HG03280 (cell line): ENCODE data around the gene CELSR2.
"Not testable (repeated sequence)": the region's sequence is repeated elsewhere in the genome, so short reads cannot be mapped to it uniquely, and the experiment has no call there.

Experiments used
- ATAC-seq: cut with Tn5 transposase; IDR thresholded peaks from one replicate; pipeline ENCODE4 v1.9.1; 2021; ENCODE audit warnings: mild to moderate bottlenecking, moderate library complexity; ENCODE audit not compliant: unreplicated experiment

Gene CELSR2

DNA sequence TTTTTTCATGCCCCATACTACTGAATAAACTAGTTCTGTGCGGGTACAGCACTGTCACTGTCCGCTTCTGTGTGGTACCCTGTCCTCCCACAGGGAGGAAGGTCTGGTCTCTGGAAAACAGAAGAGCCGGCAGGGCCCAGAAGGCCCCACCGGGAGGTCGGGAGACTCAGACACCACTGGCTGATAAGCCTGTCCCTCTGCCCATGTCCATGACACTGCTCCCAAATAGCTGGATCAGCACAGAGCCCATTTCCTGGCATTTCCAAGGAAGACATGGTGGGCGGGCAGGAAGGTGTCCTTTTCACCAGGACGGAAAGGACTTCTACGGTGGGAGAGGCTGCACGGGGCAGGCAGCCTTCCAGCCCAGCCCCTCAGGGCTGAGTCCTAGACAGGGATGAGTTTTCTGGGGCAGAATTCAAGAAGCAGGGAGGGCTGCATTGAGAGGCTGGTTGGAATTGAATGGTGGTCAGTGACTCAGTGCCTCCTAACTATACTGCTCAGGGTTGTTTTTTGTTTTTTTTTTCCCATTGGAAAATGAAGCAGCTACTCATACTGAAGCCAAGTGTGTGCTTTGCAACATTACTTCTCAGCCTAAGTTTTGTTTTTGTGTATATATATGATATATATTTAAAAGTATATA is 26.5 kb downstream of the CELSR2 start:
- ATAC-seq = no peak

DNA sequence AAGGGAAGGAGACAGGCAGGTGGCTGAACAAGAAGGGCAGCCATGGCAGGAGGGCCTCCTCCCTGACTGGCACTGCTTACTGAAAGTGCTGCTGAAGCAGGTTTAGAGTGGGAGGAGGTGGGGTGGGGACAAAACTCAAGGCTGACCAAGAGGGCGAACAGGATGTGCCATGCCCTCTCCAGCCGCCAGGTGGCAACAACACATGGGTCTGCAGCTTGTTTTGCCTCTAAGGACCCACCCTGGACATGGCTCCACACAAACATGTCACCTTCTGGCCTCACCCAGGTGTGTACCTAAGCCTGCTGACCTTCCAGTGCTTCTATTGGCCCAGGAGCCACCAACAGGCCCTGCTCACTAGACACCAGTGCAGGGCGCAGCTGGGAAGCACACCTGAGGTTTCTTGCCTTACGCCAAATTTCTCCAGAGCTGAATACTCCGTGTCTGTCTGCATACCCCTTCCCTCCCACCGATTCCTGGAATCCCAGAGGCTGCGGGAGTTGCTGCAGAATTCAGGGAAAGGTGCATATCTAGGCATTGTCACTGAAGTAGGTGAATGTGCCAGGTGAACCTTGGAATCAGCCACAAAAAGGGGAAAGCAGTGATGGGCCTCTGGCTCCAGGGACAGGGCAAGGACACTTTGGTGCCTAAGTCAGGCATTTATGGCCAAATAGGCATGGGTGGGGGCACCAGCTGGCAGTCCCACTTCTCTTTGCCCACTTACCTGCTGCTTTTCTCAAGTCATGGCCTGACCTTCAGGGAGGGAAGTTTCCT is 28.3 kb downstream of the CELSR2 start:
- peak; percentile 89 for ATAC-seq

DNA sequence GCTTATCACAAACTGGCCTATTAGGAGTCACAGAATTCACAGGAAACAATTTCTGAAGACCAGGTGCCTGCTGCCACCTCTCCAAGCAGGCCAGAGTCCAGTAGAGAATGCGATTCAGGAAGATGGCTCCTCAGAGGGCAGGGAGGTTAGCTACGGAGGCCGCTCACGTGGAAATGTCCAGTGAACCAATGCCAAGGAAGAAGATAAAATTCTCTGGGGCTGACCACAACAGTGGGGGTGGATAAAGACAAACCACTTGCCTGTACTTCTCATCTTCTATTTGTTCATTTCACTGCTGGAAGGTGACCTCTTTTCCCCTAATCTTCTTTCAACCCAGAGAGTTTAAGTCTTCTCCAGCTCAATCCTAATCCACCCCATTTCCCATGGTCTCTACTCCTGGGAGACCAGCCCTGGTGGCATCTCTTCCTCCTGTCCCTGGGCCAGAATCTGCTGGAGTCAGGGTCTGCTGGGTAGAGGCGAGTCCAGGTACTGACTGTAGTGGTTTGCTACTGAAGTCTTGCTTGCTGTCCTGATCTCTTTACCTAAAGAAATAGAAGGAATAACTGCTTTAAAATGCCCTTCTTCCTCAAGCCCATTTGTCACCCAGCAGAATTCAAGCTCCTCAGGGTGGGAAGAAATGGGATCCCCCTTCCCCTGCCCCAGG is 30.4 kb downstream of the CELSR2 start:
- no peak for ATAC-seq

DNA sequence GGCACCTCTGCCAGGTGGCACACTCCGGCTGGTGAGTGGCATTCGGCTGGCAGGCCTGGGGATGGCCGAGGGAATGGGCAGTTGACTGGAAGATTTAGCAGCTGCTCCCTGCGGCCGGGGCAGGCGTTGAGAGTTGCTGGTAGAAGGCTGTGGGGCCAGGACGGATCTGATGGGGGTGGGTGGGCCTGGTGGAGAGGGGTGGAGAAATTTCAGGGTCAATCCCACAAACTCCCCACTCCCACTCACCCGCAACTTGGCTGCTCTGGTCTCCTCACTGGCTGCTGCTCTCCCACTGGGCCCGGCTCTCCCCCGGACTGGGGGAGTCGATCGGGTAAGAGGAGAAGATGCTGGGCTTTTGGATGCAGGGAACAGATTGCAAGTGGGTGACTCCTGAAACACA is 31.5 kb downstream of the CELSR2 start:
- no peak for ATAC-seq

DNA sequence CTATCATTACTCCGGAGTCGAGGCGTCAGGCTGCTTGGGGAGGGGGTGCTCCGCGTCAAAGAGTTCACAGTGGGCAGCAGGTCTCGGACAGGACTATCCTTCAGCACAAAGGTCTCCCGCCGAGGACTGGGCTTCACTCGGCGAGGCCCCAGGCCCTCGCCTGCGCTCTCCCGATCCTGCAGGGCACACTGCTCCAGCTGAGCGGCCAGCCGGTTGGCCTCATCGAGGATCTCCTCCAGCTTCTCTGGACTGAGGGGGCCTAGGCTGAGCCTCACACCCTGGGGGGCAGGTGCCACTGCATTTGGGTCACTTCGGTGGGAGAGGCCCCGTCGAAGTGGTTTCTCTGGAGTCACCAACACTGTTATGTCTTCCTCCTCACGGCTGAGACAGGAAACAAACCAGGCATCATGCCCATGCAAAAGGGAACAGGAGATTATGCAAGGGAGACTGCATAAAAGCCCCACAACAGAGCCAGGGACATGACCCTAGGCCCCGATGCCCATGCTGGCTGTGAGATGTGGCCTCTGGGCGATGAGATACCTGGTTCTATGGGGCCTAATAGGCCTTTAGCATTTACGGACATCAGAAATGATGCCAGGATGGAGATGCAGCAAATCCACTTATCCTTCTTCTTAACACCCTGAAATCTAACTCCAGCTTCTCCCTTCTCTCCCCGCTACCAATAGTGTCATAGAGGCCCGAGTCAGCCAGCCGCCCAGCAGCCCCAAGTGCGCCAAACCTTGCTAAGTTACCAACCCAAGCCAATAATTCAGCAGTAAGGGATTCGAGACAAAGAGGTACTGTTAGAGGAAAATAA is 32.5 kb downstream of the CELSR2 start:
- no peak for ATAC-seq

DNA sequence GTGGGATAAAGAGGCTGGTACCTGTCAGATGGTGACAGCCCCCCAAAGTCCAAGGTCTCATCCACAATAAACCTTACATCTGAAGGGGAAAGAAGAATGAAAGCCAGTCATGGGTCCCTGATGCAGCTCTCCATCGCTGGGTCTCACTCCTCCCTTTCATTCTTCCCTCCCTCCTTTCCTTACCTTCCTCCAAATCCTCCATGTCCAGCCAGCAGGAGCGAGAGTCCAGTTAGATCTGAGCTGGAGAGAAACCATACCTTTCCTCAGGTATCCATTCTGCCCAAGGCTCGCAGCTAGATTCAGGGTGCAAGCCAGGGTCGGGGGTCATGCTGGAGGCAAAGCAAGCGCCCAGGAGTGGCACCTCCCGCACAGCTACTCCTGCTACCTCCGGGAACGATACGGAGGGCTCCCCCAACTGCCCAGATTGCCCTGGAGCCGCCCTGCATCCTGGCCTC is 33.2 kb downstream of the CELSR2 start:
- ATAC-seq = no peak

DNA sequence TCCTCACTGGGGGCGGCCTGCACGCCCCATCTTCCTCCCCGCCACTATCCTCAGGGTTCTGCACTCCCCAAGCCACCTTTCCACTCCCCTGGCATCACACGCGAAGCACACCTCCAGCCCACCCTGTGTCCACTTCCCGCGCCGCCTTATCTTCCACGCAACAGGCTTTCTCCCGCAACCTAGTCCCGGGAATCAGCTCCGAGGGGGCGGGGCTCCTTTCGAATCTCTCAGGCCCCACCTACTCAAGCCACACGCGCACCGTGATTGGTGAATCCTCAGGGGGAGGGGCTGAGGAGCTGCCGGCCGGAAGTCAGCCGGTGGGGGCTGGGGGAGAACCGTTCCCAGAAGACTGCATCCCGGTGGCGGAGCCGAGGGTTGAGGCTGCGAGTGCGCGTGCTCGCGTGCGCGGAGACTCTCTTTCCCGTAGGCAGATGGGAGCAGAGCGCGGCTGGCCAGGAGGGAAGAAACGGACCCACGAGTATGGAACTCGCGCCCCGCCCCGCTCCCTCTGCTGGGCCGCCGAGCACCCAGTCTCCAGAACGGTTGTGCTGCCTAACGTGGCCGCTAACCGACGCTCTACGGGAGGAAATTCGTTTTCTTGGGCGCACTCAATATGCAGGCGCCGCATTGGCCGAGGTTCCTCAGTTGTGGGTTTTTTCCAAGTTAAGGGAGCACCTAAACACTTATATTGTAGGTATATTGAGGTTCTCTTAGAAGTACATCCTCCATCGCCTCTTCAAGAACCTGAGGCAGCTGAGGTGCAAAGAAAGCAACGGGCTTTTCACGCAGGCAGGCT is 33.8 kb downstream of the CELSR2 start, which contains the start of gene PSRC1:
Gene PSRC1, minus strand, starts transcription at position 194 of the 796 bp plus-strand sequence.
- ATAC-seq = peak; percentile 94

DNA sequence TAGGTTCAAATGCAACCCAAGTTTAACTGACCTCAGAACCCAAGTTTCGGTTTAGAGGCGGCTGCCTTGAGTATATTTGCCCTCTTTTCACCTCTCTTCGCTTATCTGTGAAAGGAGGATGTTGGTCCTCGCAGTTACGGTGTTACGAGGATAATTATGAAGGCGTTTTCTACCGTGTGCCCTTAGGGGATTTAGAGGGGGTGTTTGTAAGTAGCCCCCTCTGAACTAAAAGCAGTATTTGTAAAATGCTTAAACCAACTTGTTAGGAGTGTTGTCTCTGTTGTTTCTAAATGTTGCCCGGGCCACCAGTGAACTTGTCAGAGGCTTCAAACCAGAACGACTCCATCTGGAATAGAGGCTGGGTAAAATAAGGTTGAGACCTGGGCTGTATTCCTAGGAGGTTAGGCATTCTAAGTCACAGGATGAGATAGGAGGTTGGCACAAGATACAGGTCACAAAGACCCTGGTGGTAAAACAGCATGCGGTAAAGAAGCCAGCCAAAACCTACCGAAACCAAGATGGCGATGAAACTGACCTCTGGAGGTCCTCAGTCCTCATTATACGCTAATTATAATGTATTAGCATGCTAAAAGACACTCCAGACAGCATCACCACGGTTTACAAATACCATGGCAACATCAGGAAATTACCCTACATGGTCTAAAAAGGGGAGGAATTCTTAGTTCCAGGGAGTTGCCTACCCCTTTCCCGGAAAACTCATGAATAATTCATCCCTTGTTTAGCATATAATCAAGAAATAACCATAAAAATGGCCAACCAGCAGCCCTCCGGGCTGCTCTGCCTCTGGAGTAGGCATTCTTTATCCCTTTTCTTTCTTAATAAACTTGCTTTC is 34.6 kb downstream of the CELSR2 start:
- no peak for ATAC-seq

DNA sequence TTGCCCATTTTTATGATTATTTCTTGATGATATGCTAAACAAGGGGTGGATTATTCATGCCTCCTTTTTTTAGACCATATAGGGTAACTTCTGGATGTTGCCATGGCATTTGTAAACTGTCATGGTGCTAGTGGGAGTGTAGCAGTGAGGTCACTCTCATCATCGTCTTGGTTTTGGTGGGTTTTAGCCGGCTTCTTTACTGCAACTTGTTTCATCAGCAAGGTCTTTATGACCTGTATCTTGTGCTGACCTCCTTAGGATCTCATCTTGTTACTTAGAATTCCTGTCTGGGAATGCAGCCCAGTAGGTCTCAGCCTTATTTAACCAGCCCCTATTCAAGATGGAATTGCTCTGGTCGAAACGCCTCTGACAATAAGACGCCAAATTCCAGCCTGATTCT is 37.4 kb downstream of the CELSR2 start:
- not testable (repeated sequence) for ATAC-seq

DNA sequence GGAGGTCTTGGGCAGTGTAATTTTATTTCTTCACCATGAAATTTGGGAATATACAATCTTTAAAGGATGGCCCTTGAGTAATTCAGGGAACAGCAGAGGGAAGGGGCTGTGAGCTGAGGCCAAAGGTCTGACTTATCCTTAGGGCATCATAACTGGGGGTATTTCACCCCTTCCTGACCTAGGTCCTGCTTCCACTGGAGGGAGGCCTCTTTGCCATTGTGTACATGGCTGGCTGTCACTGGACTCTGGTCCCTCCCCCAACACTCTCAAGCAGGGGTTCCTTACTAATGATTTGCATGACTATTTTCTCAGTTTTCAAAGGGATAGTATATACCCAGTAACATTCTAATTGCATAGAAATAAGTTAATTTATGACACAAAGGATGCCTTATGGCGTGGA is 40.8 kb downstream of the CELSR2 start:
- ATAC-seq = no peak

DNA sequence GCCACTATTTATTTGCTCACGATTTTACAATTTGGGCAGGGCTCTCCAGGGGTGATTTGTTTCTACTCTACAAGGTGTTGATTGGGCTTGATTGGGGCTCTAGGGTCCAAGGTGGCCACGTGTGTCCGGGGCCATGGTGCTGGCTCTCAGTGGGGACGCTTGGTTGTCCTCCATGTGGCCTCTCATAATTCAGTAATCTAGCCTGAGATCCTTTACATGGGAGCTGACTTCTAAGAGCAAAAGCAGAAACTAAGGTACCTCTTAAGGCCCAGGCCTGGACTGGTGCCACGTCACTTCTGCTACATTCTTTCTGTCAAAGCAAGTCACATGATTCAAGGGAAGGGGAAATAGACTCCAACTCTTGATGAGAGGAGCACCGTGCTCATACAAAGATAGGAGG is 41.7 kb downstream of the CELSR2 start:
- ATAC-seq = no peak

DNA sequence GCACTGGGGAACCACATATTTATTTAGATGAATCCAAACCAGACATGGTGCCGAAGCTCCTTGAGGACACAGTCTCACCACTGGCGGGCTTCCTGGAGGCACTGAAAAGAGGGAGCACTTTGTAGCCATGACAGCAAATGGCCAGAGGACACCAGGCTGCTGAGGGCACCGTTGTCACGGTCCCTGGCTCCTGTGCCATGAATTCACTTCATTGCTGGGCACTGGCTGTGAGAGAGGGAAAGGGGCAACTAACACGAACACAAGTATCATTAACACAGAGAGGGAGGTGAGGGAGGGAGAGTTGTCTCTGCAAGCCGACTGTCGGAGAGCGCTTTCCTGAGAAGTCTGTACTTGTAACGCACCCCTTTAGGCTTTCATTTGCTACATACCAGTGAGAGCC is 43.0 kb downstream of the CELSR2 start:
- no peak for ATAC-seq

DNA sequence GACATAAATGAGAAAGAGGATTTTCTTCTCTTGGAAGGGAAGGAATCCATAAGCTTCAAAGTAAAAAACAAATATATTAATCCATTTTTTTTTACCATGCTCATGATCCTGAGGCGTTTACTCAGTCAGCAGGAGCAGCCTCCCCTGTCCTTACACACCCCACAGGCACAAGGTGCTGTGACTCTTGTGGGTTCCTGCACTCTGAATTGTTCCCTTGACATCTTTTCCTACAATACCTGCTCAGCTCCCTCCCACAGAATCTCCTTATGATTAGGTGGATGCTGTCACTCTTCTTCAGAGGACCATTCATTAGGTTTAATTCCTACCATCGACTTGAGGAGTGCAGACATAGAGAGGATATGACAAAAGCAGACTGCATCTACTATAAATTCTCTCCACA is 43.7 kb downstream of the CELSR2 start:
- no peak for ATAC-seq

DNA sequence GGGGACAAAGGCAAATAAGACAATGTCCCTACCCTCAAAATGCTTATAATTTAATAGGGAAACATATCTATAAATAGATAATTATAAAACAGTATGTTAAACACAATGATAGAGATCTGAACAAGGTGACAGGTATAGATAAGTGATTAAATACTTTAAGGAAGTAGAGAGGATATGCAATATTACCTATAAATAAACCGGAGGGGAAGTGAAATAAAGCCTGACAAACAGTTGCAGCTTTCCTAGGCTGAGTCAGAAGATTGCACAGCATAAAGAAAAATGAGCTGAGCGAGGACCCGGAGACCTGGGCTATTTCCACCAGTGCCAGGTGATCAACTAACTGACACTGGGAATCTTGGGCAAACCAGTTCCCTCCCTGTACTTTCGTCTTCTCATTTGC is 45.1 kb downstream of the CELSR2 start:
- ATAC-seq = no peak

DNA sequence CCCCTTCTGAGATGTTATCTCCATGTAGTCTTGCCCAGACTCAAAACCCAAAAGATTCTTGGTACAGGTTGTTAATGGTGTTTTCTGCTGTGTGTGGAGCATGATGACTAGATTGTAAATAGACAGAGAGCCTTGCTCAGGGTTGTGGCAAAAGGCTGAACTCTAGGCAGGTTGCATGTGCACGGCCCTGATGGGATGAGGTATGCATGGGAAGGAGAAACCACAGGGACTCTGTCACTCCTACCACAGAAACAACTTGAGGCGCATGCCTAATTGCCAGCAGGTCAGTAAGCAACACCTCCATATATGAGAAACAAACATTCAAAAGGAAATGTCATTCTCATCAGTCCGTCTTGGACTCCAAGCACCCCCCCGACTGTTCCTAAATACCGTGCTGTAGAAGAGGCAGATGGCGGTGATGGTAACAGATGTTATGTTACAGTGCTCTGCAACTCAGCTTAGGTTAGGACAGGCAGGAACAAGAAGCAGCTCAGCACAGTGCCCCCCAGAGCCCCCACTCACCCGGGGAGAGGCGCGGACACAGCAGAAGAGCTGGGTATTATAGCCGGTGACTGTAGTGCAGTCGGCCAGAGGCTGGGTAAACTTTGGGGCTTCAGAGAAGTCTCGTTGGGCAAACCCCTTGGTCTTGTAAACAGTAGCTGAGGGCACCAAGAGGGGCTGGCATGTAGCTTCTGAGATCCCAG is 46.5 kb downstream of the CELSR2 start:
- no peak for ATAC-seq

DNA sequence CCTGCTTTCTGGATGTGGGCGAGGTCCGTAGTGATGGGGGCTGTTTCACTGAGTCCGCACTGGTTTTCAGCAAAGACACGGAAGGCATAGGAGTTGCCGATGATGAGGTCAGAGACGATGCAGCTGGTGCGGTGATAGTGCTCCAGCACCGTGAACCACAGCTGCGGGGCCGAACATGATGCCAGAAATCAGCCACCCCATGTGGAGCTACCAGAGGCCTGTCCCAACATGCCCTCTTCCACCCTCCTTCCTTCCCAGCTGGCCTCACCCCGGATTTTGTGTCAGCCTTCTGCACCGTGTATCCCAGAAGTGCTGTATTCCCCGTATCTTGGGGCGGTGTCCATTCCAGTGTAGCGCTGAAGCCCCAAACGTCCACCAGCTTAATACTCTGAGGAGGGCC is 47.4 kb downstream of the CELSR2 start:
- ATAC-seq = no peak

DNA sequence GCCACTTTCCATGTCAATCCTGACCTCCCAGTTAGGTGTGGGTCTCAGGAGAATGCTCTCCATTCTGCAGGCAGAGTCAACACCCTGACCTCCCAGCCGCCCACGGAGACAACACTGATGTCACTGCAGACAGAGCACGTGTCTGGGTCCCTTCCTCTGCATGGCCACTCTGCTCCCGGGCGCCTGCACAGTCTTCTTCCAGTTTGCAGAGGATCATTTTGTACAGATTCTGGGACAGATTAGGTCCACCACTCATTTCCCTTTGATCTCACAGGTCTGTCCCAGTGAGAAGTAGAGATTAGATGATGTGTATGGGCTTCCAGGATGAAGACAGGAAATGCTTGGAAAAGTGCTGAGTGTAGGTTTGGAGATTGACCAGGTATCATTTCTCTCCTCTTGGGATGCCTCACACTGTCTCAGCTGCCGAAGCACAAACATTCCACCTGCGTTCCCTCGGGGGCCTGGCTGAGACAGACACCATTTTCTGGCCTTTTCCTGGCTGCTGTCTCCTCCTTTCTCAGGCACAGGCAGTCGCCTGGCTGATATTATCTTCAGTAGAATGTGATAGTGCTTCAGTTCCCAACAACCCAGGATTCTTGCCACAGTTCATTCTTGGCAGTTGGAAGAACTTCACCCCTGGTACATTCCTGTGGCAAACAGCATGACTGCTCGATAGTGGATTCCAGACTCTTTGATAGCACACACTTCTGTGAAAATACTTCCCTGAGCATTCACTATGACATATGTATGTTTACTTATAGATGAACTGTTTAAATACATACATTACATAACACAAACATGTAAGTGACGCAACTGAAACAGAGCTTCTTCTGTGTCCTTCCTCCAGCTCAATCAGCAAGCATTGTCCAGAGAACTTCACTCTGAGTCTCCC is 49.6 kb downstream of the CELSR2 start:
- ATAC-seq = no peak
